Stimulated activated CD4-positive, alpha-beta T cell treated with anti-CD3 and anti-CD28 coated beads, Interleukin-4, amount 100 ng/mL, for 48 hours (primary cell): ENCODE results near the gene FAM3A.
A peak's percentile ranks its signal among the peaks of the same experiment; 100 is the strongest.

ENCODE experiments used
- DNase-seq, 2 donors: peaks; one replicate each; pipeline ENCODE4 v3.0.0-alpha.2; 2020; ENCODE audit warnings: low read depth in 2 of 2

Gene FAM3A

DNA sequence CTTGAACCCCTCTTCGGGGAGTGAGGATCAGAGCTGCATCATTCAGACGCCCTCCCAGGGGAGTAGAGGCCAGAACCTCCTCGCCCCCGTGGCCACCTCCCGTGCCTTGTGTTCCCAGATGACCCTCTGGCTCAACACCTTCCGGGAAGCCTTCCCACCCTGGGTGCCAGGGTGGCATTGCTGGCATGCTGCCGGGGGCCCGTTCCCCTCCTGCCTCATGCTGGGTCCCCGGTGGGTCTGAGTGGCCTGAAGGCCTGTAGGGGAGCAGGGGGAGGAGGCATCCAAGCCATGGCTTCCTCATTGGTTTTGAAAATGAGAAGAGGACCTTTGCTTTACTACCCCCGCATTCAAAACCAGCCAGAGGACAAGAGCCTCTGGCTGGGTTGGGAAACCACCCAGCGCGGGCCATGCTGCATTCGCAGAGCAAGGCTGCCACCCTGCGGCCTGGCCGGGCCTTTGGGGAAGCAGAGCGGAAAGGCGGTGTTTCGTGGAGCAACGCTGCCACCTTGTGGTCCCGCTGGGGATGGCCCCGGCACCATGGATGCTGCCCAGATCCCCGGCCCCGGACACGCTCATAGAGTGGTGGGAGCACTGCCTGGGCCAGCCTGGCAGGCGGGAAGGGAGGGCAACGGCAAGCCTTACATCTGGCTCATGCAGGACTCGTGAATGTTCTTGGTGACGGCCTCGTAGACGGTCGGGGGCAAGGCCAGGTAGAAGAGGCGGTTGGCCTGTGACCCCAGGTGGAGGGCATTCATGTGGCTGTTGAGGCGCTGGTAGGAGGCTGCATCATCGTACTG lies 18.7 kb upstream of the FAM3A start:
- DNase-seq: peak; percentile 78 to 84

DNA sequence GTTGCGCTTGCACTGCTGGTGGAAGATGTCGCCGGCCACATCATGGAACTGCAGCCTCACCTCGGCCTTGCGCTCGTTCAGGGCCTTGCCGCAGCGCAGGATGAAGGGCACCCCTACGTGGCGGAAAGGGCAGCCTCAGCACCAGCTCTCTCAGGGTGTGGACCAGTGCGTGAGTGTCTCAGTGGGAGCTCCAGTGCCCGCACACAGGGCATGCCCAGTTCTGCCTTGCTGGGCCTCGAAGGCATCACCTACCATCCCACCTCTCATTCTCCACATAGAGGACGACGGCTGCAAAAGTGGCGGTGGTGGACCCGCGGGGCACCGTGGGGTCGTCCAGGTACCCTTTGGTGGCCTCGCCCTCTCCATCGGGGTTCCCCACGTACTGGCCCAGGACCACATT lies 16.7 kb upstream of the FAM3A start:
- no peak for DNase-seq

DNA sequence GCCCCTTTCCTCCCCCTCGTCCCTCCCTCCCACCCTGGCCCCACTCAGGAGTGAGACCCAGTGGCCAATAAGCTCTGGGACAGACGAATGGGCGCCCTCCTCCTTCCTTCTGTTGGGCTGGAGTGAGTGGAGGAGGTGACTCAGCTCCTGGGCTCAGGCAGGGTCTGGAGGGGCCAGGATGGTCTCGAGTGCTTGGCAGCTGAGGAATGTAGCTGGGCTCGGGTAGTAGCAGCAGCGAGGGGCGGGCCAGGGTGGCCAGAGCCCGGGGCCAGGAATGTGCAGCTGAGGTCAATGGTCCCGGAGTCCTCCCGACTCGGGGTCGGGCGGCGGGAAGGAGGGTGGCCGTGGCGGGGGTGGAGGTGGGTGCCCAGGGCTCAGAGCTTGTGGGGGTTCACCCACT lies 15.6 kb upstream of the FAM3A start:
- DNase-seq: no peak

DNA sequence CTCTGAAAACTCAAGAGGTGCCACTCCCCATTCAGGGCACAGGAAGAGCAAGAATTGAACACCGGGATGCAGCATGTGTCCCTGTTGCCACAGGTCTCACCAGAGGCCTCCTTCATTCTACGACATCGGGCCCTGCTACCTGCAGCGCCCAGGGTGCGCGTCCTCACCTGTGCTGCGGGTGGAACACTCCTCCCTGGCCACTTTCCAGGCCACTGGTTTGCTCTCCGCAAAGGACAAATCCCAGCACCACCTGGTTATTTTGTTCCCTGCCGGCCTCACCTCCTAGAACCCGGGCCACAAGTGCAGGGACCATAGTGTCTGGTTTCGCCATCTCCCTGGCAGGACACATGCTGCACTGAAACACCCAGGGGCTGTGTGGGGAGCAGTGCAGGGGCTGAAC lies 14.3 kb upstream of the FAM3A start:
- no peak for DNase-seq

DNA sequence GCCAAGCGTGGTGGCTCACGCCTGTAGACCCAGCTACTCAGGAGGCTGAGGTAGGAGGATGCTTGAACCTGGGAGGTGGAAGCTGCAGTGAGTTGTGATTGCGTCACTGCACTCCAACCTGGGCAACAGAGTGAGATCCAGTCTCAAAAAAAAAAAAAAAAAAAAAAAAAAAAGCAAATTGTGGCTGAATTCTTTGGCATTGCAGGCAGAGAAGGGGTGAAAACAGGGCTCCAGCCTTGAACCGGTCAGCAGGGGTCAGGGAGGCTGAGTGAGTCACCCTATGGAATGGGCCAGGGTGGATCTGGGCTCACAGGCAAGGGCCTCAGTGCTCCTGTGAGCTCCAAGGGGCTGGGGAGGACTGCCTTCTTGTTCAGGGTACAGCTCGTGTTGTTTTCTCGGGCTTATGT lies 13.2 kb upstream of the FAM3A start:
- DNase-seq: no peak

DNA sequence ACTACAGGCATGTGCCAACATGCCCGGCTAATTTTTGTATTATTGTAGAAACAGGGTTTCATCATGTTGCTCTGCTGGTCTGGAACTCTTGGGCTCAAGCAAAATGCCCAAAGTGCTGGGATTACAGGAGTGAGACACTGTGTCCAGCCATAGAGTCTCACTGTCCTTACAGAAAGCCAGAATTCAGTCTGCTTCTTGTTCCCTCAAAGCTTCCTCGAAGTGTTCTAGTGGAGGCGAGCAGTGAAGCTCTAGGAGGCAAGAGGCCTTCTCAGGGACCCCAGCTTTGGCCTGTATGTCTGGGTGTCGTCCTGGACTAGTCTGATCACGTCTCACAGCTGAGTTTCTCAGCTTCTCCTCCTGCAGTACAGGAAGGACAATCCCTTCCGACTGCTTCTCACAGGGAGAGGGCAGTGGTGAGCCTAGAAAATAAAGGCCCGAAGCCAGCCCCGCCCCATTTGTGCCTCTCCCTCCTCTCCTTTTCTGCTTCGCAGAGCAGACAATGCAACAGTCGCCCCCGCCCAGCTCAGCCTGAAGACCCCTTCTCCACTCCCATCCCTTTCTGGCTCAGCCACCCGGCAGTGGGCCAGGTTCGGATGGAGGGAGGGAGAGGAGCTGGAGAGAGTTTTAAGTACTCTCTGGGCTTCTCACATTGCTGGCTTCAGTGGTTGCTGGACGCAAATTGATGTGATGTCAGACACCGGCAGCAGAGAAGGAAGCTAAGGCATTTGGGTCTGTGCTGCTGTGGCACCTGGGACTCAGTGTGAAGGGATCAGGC lies 11.1 kb upstream of the FAM3A start:
- peak; percentile 47 to 54 for DNase-seq

DNA sequence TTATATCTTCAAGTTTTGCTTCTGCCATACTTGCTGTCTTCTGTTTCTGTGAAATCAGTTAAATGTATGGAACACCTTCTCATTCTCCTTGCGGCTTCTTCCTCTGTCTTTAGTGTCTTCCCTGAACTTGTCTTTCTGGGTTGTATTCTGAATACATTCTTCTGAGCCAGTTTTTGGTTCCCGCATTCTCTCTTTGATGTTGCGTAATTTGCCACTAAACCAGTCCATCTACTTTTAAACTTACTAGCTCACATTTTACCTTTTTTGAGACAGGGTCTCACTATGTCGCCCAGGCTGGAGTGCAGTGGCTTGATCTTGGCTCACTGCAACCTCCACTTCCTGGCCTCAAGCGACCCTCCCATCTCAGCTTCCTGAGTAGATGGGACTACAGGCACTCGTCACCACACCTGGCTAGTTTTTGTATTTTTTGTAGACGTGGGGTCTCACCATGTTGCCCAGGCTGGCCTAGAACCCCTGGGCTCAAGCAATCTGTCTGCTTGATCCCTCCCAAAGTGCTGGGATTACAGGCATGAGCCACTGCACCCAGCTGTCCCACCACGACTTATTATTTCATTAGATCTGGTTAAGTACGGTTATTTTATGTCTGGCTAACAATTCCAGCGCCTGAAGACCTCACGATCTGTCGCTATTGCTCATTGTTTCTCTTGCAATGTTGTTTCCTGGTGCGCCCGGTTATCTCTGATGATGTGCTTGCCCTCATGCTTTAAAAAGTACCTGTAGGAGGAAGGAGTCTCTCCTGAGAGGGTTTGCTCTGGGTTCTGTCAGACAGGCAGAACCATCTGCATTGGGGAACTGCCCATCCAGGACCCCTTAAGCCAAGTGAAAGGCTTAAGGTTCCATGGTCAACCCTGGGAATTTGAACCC lies 9.8 kb upstream of the FAM3A start:
- DNase-seq: no peak

DNA sequence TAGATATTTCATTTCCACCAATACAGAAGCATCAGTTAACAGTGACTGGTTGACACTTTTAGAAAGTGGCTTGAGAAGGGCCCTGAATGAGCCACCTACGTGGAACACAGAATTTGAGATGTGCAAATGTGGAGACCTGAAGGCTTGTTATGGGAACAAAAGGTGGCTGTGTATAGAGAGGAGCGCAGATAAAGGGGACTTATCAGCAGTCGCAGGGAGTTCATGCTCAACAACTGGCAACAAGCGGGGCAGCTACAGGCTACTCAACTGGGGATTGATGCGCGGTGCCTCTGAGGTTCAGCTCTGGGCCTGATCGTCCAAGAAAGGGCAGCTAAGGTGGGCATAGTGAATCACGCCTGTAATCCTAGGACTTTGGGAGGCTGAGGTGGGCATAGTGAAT lies 3.4 kb upstream of the FAM3A start:
- no peak for DNase-seq

DNA sequence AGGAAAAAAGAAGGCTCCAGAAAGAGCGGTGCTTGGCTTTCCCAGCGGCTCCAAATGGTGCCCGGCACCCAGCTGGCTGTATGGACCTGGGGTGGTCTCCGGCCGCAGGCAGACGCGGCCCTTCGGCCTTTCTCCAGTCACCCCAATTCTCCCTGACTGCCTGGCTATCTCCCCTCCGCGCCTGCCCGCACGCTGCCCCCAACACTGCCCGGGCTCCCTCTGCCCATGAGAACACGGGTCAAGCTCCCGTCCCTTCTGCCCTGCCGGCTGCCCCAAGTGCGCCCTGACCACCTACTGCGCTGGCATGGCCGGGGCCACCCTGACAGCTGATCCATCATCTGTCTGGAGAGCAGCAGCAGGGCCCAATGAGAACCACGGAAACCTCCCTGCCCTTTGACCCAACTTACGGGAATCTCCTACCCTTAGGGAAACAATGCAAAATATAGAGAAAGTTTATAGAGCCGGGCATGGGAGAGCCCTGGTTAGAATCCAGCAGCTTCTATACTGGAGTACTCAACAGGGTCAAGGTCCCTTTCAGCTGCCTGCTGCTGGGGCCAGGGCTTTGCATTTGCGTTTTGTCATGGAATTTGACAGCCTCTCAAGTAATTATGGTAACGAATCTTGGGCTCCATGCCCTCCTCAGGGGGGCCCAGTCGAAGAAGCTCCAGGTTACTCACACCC lies 1.2 kb upstream of the FAM3A start:
- no peak for DNase-seq

DNA sequence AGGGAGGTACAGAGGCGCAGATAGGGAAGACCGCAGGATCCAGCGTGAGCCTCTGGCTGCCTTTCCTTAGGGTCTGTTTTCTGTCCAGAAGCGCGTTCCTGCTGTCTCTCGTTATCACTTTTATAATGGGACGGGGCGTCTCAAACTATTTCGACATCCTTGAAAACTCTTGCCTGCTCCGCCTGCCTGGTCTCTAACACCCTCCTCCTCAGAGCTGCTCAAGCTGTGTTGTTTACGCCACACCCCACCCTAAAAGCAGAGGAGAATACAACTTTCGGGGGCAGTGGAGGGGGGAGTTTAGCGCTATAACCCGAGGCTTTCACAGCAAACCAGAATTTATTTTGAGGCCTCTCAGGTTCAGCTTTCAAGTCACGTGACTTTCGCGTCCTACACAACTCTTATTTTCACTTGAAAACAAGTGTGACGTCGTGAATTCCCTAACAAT lies 646 bp upstream of the FAM3A start:
- DNase-seq: no peak

DNA sequence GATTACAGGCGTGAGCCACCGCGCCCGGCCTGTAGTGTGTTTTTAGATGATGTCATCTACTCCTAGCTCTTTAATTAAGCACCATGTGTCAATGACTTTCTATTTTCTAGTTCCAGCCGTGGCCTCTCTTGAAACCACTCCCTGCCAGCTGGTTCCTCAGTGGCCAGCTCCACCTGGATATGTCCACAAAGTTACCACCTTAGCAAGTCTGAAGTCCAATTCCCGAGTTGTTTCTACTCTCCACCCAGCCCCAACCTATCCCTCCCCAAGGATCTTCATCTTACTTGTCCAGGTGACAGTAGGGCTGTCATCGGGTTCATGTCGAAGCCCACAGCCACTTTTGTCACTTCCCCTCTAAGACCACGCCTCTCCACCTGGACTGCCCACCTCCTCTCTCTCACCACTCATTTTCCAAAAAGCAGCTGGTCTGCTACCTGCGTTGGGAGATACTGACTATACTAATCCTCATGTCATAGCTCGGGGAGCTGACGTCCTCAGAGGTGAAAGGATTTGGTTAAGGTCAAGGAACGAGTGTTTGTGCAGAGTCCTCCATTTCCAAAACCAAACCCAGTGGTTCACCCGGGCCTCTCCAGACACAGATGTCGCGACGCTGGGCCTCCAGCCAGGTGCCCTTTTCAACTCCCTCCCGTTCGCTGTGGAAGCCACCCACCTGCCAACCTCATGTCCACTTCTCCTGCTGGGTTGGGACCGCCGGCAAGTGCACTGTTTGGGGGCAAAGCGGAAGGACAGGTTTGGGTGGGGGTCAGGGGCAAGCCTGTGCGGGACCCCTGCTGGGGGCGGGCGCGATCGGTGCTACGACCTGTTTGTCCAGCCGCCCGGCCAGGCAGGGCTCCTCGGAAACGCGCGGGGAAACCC lies 704 bp downstream of the FAM3A start:
- no peak for DNase-seq

DNA sequence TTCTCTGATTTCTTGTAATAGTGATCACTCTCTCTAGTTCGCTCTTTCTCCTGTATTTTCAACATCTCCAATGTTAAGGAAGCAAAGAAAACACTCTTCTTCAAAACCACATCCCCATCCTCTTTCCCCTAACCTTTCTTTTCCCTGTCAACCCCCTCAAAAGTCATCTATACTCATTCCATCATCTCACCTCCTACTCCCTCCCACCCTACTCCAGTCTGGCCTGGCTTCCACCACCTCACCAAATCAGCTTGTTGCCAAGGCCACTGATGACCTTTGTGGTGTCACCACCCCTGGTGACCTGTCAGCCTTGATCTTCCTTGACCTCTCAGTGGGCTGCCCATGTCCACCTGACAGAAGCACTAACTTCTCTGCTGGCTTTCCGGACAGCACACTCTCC lies 2.3 kb downstream of the FAM3A start:
- DNase-seq: no peak

DNA sequence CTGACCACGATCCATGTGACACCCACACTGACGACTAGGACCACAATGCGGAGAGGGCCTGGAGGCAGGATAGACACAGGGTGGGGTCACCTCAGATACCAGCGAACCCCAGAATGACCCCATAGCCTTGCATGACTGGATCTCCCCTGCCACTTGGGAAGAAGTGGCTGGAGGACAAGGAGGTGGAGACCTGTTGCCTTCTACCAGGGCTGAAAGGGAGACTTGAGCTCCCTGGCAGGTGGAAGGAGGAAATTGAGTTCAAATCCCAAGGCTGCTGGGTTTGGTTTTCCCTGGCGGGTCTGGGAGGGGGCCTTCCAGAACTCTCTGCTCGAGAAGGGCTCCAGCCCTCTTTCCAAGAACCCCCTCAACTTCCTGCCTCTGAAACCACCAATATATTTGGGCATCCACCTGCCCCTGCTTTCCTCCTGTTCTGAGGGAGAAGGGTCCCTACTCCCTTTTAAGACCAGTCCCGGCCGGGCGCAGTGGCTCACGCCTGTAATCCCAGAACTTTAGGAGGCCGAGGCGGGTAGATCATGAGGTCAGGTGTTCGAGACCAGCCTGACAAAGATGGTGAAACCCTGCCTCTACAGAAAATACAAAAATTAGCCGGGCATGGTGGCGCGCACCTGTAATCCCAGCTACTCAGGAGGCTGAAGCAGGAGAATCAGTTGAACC lies 3.0 kb downstream of the FAM3A start:
- no peak for DNase-seq

DNA sequence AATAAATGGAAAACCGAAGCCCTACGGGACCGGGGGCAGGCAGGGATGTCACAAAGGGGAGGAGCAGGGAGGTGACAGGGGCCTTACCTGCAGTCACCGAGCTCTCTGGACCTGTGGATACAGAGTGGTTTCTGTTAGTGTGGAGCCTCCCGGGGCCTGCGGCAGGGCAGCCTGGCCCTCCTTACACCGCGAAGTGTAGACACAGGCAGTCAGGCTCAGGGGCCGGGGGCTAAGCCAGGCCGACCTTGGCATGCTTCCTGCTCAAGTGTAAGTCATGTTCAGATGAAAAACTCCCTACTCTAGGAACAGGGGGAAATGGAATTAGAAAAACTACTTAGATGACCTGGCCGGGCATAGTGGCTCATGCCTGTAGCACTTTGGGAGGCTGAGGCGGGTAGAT lies 4.3 kb downstream of the FAM3A start:
- DNase-seq: no peak

DNA sequence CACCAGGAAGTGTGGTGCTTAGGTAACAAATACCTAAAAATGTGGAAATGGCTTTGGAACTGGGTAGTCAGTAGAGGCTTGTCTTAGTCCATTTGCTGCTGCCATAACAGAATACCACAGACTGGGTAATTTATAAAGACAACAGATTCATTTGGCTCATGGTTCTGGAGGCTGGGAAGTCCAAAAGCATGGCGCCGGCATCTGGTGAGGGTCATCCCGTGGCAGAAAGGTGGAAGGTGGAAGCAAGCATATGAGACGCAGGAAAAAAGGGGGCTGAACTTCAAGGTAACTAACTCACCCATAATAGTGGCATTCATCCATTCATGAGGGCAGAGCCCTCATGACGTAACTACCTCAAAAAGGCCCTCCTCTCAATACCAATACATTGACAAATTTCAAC lies 6.6 kb downstream of the FAM3A start:
- no peak for DNase-seq

DNA sequence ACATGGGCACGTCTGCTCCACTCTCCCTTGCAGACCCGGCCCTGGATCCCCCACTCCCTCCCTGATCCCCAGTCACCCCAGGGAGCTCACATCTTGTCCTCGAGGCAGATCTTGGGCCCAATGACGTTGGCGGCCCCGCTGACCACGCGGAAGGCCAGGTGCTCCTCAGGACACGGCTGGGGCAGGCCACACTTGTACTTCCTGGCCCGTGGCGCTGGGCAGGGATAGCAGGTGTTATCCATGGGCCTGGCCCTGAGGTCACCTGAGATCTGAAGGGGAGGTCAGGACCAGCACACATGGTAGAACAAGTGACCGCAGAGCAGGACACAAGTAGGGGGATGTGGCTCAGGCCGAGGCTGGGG lies 7.7 kb downstream of the FAM3A start:
- DNase-seq: no peak

DNA sequence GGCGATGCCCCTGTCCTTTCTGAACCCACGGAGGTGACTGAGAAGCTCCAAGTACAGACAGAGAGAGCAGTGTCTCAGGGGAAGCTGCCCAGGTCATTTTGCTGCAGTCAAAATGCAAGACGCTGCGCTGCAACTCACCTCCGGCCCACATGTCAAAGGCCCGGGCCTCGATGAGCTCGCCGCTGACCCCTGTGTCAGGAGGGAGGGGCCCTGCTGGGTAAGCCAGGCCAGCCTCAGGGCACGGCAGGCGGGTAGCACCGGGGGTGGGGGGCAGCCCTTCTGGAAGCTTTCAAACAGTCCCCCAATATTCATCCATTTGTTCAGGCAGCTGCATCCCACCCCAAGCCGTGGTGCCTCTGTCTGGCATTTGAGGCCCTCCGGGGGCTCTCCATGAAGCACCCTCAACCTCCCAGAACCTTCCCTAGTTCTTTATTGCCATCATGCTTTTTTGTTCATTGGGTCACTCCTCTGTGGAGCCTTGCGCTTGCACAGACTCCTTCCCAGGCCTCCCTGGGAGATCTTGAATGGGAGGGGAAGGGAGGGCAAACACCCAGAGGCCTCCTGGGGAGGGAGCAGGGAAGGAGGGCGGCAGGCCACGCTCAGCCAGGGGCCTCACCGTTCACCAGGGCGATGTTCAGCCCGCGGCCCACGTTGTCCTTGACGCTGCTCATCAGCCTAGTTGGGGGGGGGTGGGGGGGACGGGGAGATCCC lies 8.2 kb downstream of the FAM3A start:
- no peak for DNase-seq

DNA sequence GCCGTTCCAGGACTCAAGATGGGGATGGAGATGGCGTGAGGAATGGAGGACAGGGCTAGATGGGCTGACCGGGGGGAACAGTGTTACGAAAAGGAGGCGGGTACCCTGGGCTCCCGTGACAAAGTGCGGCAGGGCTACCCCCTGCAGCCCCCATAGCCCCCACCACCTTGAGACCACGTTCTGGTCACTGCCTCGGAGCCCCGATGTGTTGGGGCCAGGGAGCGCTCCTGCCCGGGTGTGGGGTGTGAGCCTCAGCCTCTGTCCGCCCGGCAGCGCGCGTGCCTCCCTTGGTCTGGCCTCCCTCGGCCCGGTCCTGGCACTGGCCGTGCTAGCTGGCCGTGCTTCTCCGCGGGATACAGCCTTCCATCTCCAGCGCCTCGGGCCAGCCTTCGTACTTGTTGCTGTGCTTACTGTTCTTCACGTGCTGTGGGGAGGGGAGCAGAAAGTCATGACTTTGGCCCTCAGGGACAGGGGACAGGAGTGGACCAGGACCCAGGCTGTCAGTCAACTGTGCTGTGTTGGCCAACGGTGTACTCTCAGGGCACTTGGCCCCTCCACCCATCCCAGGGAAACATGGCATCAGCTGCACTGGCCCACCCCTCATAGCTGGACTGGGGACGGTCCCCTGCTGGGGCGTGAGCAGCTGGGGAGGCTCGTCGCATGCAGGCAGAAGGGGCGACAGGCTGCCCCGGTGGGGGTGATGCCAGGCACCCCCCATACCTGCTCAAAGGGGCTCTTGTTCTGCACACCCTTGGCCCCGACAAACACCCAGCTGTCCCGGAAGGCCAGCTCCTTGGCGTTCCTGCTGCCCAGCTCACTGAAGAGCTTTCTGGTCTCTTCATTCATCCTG lies 9.3 kb downstream of the FAM3A start:
- DNase-seq: no peak

DNA sequence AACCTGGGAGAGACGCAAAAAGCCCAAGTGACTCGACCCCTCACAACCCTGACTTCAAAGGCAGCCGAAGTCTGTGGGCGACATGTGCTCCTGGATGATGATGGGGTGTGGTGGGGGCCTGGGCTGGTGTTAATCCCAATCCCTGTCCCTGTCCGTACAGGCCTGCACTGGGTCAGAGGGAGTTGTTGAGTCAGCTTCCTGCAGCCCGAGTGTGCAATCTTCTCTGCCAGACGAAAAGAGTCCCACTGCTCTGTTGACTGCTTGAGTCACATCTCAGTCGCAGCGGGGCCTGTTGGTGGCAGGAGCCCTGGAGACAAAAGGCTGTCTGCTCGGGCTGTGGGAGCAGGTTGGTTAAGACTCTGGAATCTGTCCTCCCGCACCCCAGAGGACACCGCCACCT lies 10.3 kb downstream of the FAM3A start:
- no peak for DNase-seq
